Peyer's patch (tissue), 4 donors: ENCODE measurements around the gene ETV4. TPM values are rescaled to one million over a fixed set of nuclear protein-coding genes. Genes with fewer than 3 reads are reported as not detected.

Experiments used
- DNase-seq, 3 donors: peaks; one replicate each; pipeline ENCODE4 v3.0.0-alpha.2; 2017 to 2019
- H3K27ac ChIP-seq, 4 donors: fragments of 200-600 bp; sonication (generic); one replicate each; pipeline ENCODE4 v1.5.1; 2016 to 2019
- H3K27me3 ChIP-seq, 2 donors: fragments of 200-600 bp; sonication (generic); one replicate each; pipeline ENCODE4 v1.5.1; 2019
- H3K36me3 ChIP-seq, 3 donors: fragments of 200-600 bp; sonication (generic); one replicate each; pipeline ENCODE4 v1.5.1; 2016 to 2019
- H3K4me1 ChIP-seq, 4 donors: fragments of 200-600 bp; sonication (generic); one replicate each; pipeline ENCODE4 v1.5.1; 2016 to 2019
- H3K4me3 ChIP-seq, 4 donors: fragments of 200-600 bp; sonication (generic); 1 replicate in 3 of 4; 2 replicates in 1 of 4; pipeline ENCODE4 v1.5.1; 2016 to 2019; ENCODE audit warnings: mild to moderate bottlenecking in 1 of 4
- H3K9me3 ChIP-seq, 4 donors: fragments of 200-600 bp; sonication (generic); one replicate each; pipeline ENCODE4 v1.5.1; 2016 to 2019; ENCODE audit warnings: mild to moderate bottlenecking in 1 of 4
- CTCF ChIP-seq, 6 experiments: fragments of 450-650 bp in 4 of 6; fragments of 200-600 bp in 2 of 6; sonication (generic) in 1 of 6; IDR thresholded peaks; one replicate each; pipeline ENCODE4 v1.5.1; 2017 to 2019; ENCODE audit warnings: antibody characterized with exemption in 6 of 6, mild to moderate bottlenecking in 3 of 6, moderate library complexity in 1 of 6
- POLR2A ChIP-seq, 2 donors: fragments of 450-650 bp; IDR thresholded peaks; one replicate each; pipeline ENCODE4 v1.5.1; 2017; ENCODE audit warnings: antibody characterized with exemption in 2 of 2, mild to moderate bottlenecking in 2 of 2, moderate library complexity in 2 of 2
- total RNA-seq, 4 donors: library from RNA; depleted of rRNA; stranded (reverse); fragments of >200 nt; gene quantifications; one replicate each; pipeline ENCODE4 v1.1.0, GENCODE V29; 2016

ETV4 gene
- total RNA-seq, 4 donors from 2014 or later: 3.0 to 20.2 (median 9.3) TPM

GRCh38 chr17:43540821-43541674 is 5.1 kb downstream of the ETV4 start:
- H3K9me3 ChIP-seq: no peaks in the 10 kb centered on the region
- H3K4me1 ChIP-seq: peaks cover 0 to 19% (median 4%) of the 10 kb centered on the region in 4 donors
- no peak overlapping the region for H3K27ac ChIP-seq
- no peaks in the 10 kb centered on the region for H3K27me3 ChIP-seq
- TF ChIP-seq POLR2A (IDR thresholded peaks at IDR 0.05) (no peak), CTCF (IDR thresholded peaks at IDR 0.05) (no peak)
- H3K4me3 ChIP-seq: no peak overlapping the region
- no peaks in the 10 kb centered on the region for H3K36me3 ChIP-seq
- DNase-seq: no peak

- no peaks in the 10 kb centered on the region for H3K9me3 ChIP-seq
- TF ChIP-seq CTCF (IDR thresholded peaks at IDR 0.05): no peak
- no peak for TF ChIP-seq POLR2A (IDR thresholded peaks at IDR 0.05)
- no peaks in the 10 kb centered on the region for H3K27me3 ChIP-seq
- no peaks in the 10 kb centered on the region for H3K36me3 ChIP-seq
- H3K4me3 ChIP-seq: no peak overlapping the region
- H3K27ac ChIP-seq: no peak overlapping the region
- no peak for DNase-seq
- H3K4me1 ChIP-seq: peaks cover 0 to 3% (median 0%) of the 10 kb centered on the region in 4 donors
These were observed 9.7 kb downstream of the ETV4 start for GRCh38 chr17:43536236-43536992.

GRCh38 chr17:43534909-43535308 is 11.2 kb downstream of the ETV4 start:
- Histone ChIP-seq H3K27ac (no peak overlapping the region), H3K9me3 (no peaks in the 10 kb centered on the region), H3K4me3 (no peak overlapping the region), H3K36me3 (no peaks in the 10 kb centered on the region), H3K27me3 (no peaks in the 10 kb centered on the region), H3K4me1 (peaks cover 0 to 16% (median 0%) of the 10 kb centered on the region in 4 donors)
- no peak for TF ChIP-seq POLR2A (IDR thresholded peaks at IDR 0.05)
- TF ChIP-seq CTCF (IDR thresholded peaks at IDR 0.05): no peak
- DNase-seq: no peak

- Histone ChIP-seq H3K4me1 (peaks cover 0 to 21% (median 0%) of the 10 kb centered on the region in 4 donors), H3K9me3 (no peaks in the 10 kb centered on the region), H3K36me3 (no peaks in the 10 kb centered on the region), H3K27ac (no peak overlapping the region), H3K27me3 (no peaks in the 10 kb centered on the region), H3K4me3 (no peak overlapping the region)
- no peak for TF ChIP-seq POLR2A (IDR thresholded peaks at IDR 0.05)
- no peak for TF ChIP-seq CTCF (IDR thresholded peaks at IDR 0.05)
- DNase-seq: no peak
These were observed 12.4 kb downstream of the ETV4 start for GRCh38 chr17:43533699-43534098.

- no peak overlapping the region for H3K4me3 ChIP-seq
- peaks cover 0 to 21% (median 0%) of the 10 kb centered on the region in 4 donors for H3K4me1 ChIP-seq
- H3K27ac ChIP-seq: no peak overlapping the region
- no peak for TF ChIP-seq POLR2A (IDR thresholded peaks at IDR 0.05)
- no peak for TF ChIP-seq CTCF (IDR thresholded peaks at IDR 0.05)
- no peaks in the 10 kb centered on the region for H3K27me3 ChIP-seq
- H3K36me3 ChIP-seq: peaks cover 0 to 5% (median 0%) of the 10 kb centered on the region in 3 donors
- peak in 2 of 3 donors; percentile 79 to 83 for DNase-seq
- H3K9me3 ChIP-seq: no peaks in the 10 kb centered on the region
These were observed 13.6 kb downstream of the ETV4 start for GRCh38 chr17:43532581-43532980.
